ELF-1 (cell line): Measurements from ENCODE around the gene KRTAP10-4.
"Not testable (repeated sequence)": the region's sequence is repeated elsewhere in the genome, so short reads cannot be mapped to it uniquely, and the experiment has no call there.

Source experiments
- DNase-seq: peaks from one replicate; pipeline ENCODE4 v3.0.0-alpha.2; 2016; ENCODE audit warnings: low read depth, low spot score

Gene KRTAP10-4

GRCh38 chr21:44573630-44574456 is at the start of gene KRTAP10-4:
TSS of gene KRTAP10-4 (plus strand) at chr21:44573729. CDS start at chr21:44573759, 30 bp downstream.
- not testable (repeated sequence) for DNase-seq

- no peak for DNase-seq
Observed at GRCh38 chr21:44524414-44525371, 48.8 kb upstream of the KRTAP10-4 start.

- no peak for DNase-seq
Observed at GRCh38 chr21:44525391-44526095, 48.0 kb upstream of the KRTAP10-4 start.

- no peak for DNase-seq
Observed at GRCh38 chr21:44526096-44526997, 47.2 kb upstream of the KRTAP10-4 start.

- no peak for DNase-seq
Observed at GRCh38 chr21:44527156-44527982, 46.2 kb upstream of the KRTAP10-4 start.

GRCh38 chr21:44527983-44528633 is 45.4 kb upstream of the KRTAP10-4 start:
- DNase-seq: no peak

GRCh38 chr21:44528634-44528995 is 44.9 kb upstream of the KRTAP10-4 start:
- no peak for DNase-seq

GRCh38 chr21:44529011-44529421 is 44.5 kb upstream of the KRTAP10-4 start:
- no peak for DNase-seq

GRCh38 chr21:44529503-44530125 is 43.9 kb upstream of the KRTAP10-4 start:
- no peak for DNase-seq

- DNase-seq: no peak
Observed at GRCh38 chr21:44530221-44530902, 43.2 kb upstream of the KRTAP10-4 start.

- DNase-seq: no peak
Observed at GRCh38 chr21:44530903-44531605, 42.5 kb upstream of the KRTAP10-4 start.

- DNase-seq: no peak
Observed at GRCh38 chr21:44531606-44532564, 41.6 kb upstream of the KRTAP10-4 start.

- no peak for DNase-seq
Observed at GRCh38 chr21:44532712-44533111, 40.8 kb upstream of the KRTAP10-4 start.

- DNase-seq: no peak
Observed at GRCh38 chr21:44533121-44533890, 40.2 kb upstream of the KRTAP10-4 start.

GRCh38 chr21:44533891-44534627 is 39.5 kb upstream of the KRTAP10-4 start:
- no peak for DNase-seq
